Psoas muscle (tissue), 8 donors: Measurements from ENCODE around the gene SGCD. TPM values are rescaled to one million over a fixed set of nuclear protein-coding genes. Genes with fewer than 3 reads are reported as not detected.

Experiments used
- ATAC-seq, 4 donors: fragments of 200-7000 bp; cut with Tn5 transposase; one replicate each; pipeline ENCODE4 v1.9.1; 2020; ENCODE audit warnings: moderate library complexity in 3 of 4, mild to moderate bottlenecking in 2 of 4
- DNase-seq, 2 donors: peaks; one replicate each; pipeline ENCODE4 v3.0.0-alpha.2; 2020
- H3K27ac ChIP-seq: fragments of 200-600 bp; one replicate; pipeline ENCODE4 v1.8.0; 2022
- H3K27me3 ChIP-seq, 3 donors: fragments of 200-600 bp in 1 of 3; one replicate each; pipeline versions ENCODE4 v1.6.1 to v1.8.0; 2013 to 2022; ENCODE audit warnings: low read length in 2 of 3, mild to moderate bottlenecking in 2 of 3, moderate library complexity in 1 of 3; ENCODE audit not compliant: insufficient read depth in 3 of 3
- H3K36me3 ChIP-seq, 2 donors: fragments of 200-600 bp in 1 of 2; one replicate each; pipeline versions ENCODE4 v1.6.1 to v1.8.0; 2013 to 2022; ENCODE audit warnings: low read depth in 1 of 2, mild to moderate bottlenecking in 1 of 2, moderate library complexity in 1 of 2; ENCODE audit not compliant: insufficient read depth in 1 of 2
- H3K4me1 ChIP-seq: fragments of 200-600 bp; one replicate; pipeline ENCODE4 v1.8.0; 2022
- H3K4me3 ChIP-seq: fragments of 200-600 bp; one replicate; pipeline ENCODE4 v1.8.0; 2022; ENCODE audit warnings: mild to moderate bottlenecking
- H3K9me3 ChIP-seq: fragments of 200-600 bp; one replicate; pipeline ENCODE4 v1.8.0; 2022
- WGBS, 3 donors: extraction: QIAGEN DNeasy Blood & Tissue Kit; methylation state at CpG; one replicate each; pipeline versions ENCODE4 v1.1.6 to v1.1.7; 2013; 5-methylcytosine and 5-hydroxymethylcytosine counted together
- intact Hi-C, 2 donors: fragments of 100-400 bp; cut with DNase I; formaldehyde crosslinking; loops; one replicate each; pipeline versions ENCODE4 v1.11.0 to v1.14.2; 2022
- polyA plus RNA-seq, 3 donors: library from polyadenylated mRNA; stranded (reverse); fragments of 200-250 nt; gene quantifications; one replicate each; pipeline ENCODE4 v1.2.3, GENCODE V29; 2013
- total RNA-seq, 4 donors: library from RNA; stranded (reverse); fragmentation: NEBNext Ultra II Directional in 2 of 4; extraction: Animal tissue kit (Norgen Biotek cat#: 25700) in 2 of 4; gene quantifications; one replicate each; pipeline versions ENCODE4 v1.2.1 to v1.2.4, GENCODE V29; 2021 to 2023
- TF ChIP-seq, protein P1 (sequence below): fragments of 200-600 bp; IDR thresholded peaks from one replicate; pipeline ENCODE4 v1.8.0; 2022; ENCODE audit warnings: antibody characterized with exemption
- donor health status: healthy with polysubstance abuse.
- donor health status: DM: no; HTN: no; CAD: no; lungs with moderate emphysema.
- donor health status: Bipolar disorder and iron deficiency.
- donor health status: healthy.
- donor health status: DM: yes; HTN: yes; CAD: no.
- donor health status: DM: no; HTN: no; CAD: no.
- donor health status: DM: no; HTN: no; CAD: no.
- donor health status: DM: yes; HTN: yes; CAD: no.

Gene SGCD
- total and polyA plus RNA-seq, 7 donors, result 13.2 to 51.5 (median 33.2) TPM

- peaks cover 21% of the 10 kb centered on the region for H3K4me1 ChIP-seq
- intact Hi-C loops, result no loop called here
- WGBS, 3 donors, result 80 to 91% (median 88%) methylated on average over 2 of the region's 2 CpGs
- TF ChIP-seq, protein P1, sequence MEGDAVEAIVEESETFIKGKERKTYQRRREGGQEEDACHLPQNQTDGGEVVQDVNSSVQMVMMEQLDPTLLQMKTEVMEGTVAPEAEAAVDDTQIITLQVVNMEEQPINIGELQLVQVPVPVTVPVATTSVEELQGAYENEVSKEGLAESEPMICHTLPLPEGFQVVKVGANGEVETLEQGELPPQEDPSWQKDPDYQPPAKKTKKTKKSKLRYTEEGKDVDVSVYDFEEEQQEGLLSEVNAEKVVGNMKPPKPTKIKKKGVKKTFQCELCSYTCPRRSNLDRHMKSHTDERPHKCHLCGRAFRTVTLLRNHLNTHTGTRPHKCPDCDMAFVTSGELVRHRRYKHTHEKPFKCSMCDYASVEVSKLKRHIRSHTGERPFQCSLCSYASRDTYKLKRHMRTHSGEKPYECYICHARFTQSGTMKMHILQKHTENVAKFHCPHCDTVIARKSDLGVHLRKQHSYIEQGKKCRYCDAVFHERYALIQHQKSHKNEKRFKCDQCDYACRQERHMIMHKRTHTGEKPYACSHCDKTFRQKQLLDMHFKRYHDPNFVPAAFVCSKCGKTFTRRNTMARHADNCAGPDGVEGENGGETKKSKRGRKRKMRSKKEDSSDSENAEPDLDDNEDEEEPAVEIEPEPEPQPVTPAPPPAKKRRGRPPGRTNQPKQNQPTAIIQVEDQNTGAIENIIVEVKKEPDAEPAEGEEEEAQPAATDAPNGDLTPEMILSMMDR, result no peak
- no peak for DNase-seq
- ATAC-seq, result no peak
- no peak overlapping the region for H3K4me3 ChIP-seq
- H3K9me3 ChIP-seq, result no peaks in the 10 kb centered on the region
- H3K27ac ChIP-seq, result no peak overlapping the region
- no peaks in the 10 kb centered on the region for H3K27me3 ChIP-seq
- H3K36me3 ChIP-seq, result no peaks in the 10 kb centered on the region
These were observed 204.2 kb downstream of the SGCD start for GRCh38 chr5:156531199-156531598.

DNA sequence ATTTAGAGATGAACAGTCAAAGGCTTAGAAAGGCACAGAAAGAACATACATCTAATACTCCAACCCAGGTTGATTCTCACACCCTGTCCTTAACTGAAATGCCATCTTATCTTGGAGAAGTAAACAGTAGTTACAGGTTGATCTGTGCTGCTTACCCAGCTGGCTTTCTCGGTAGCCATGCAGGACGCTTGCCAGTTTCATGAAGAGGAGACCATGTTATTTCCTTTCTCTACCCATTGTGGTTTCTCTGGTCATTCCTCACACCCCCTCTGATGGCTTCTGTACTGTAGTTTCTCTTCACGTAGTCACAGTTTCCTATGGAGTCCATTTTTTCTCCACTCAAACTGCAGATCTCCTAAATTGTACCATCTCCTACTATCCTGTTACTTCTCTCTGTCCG lies 206.0 kb downstream of the SGCD start:
- H3K27ac ChIP-seq, result no peak overlapping the region
- DNase-seq, result no peak
- no peak overlapping the region for H3K4me3 ChIP-seq
- peaks cover 21% of the 10 kb centered on the region for H3K4me1 ChIP-seq
- H3K9me3 ChIP-seq, result no peaks in the 10 kb centered on the region
- 80 to 90% (median 89%) methylated on average over 4 of the region's 4 CpGs for WGBS, 3 donors
- TF ChIP-seq, protein P1, result no peak
- no peaks in the 10 kb centered on the region for H3K36me3 ChIP-seq
- ATAC-seq, result no peak
- no peaks in the 10 kb centered on the region for H3K27me3 ChIP-seq
- intact Hi-C loops, result no loop called here

DNA sequence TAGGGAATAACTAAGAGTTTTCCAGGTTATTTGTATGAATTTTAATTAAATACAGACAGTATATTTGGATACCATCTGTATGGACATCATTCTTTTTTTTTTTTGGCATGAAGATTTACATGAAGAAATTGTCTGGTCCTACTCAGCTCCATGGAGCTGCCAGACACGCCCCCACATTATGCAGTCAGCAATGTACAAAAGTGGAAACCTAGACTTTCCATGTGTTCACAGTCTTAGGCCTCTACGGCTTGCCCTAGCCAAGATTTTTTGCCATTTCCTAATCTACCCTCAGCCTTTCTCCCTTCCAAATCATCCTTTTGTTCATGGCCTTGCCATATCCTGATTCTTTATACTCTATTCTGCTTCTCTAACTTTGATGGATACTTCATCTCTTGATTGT lies 207.1 kb downstream of the SGCD start:
- no peaks in the 10 kb centered on the region for H3K27me3 ChIP-seq
- DNase-seq, result no peak
- no peak overlapping the region for H3K4me3 ChIP-seq
- no peaks in the 10 kb centered on the region for H3K36me3 ChIP-seq
- peaks cover 13% of the 10 kb centered on the region for H3K4me1 ChIP-seq
- intact Hi-C loops, result no loop called here
- WGBS, 3 donors, result 68 to 75% (median 71%) methylated on average over 2 of the region's 2 CpGs
- H3K9me3 ChIP-seq, result no peaks in the 10 kb centered on the region
- ATAC-seq, result no peak
- TF ChIP-seq, protein P1, result no peak
- no peak overlapping the region for H3K27ac ChIP-seq

DNA sequence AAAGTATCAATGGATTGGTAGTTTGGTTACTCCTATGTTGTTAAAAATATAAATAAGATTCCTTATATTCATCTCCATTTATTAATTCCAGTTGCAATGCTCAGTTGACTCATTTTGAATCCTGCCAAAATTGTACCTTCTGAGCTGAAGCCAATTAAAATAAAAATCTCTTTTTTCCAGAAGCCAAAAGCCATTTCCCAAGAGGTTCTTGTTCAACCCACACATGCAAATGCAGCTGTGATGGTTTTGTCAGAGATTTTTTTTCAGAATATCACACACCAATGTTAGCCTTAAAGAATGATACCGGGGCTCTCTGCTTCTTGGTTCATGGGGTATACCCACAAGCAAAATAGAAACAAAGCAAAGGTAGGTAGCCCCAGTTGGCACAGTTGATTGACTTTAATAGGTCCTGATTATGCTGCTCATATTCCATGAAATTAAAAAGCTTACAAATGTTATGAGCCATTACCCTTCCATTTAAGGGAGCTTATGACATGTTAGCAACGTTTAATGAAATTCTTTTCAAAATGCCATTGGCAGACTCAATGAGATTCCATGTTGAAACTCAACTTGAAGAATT lies 208.0 kb downstream of the SGCD start:
- H3K4me3 ChIP-seq, result no peak overlapping the region
- H3K36me3 ChIP-seq, result no peaks in the 10 kb centered on the region
- DNase-seq (no peak), ATAC-seq (no peak)
- no peaks in the 10 kb centered on the region for H3K9me3 ChIP-seq
- TF ChIP-seq, protein P1, result no peak
- H3K27ac ChIP-seq, result no peak overlapping the region
- peaks cover 14% of the 10 kb centered on the region for H3K4me1 ChIP-seq
- H3K27me3 ChIP-seq, result no peaks in the 10 kb centered on the region
- 31 to 48% (median 36%) methylated on average over 2 of the region's 2 CpGs for WGBS, 3 donors
- intact Hi-C loops, result no loop called here

DNA sequence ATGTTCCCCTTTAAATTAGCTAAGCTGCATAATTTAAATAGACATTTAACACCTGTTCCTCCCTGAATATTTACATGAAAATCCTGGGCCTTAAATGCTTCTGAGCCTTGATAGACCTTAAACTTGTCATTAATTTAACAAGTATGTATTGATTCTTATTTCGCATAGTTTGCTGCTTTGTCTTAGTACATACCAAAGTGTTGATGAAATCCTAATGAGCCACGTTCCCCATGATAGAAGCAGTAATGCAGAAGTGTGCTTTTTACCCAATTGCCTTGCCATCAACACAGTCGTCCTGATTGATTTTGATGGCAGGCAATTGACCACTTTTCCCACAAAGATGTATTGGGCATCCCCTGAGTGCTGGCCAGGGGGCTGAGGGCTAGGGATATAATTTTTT lies 213.5 kb downstream of the SGCD start:
- ATAC-seq (no peak), DNase-seq (no peak)
- TF ChIP-seq, protein P1, result no peak
- Histone ChIP-seq H3K4me3 (no peak overlapping the region), H3K27me3 (no peaks in the 10 kb centered on the region), H3K36me3 (no peaks in the 10 kb centered on the region), H3K4me1 (peaks cover 14% of the 10 kb centered on the region), H3K9me3 (no peaks in the 10 kb centered on the region), H3K27ac (no peak overlapping the region)
- WGBS, 3 donors, result 67 to 84% (median 69%) methylated on average over 3 of the region's 3 CpGs
- intact Hi-C loops, result no loop called here
